Epithelial cell of esophagus (primary cell): ENCODE data around the gene JARID2.

Source experiments
- DNase-seq: peaks from one replicate; pipeline ENCODE4 v3.0.0; 2010; ENCODE audit warnings: low read depth
- H3K4me3 ChIP-seq: 2 replicates; pipeline ENCODE4 v1.5.1; 2011; ENCODE audit warnings: mild to moderate bottlenecking, low read length, control low read depth
- TF ChIP-seq, protein P1 (sequence below): IDR thresholded peaks from 2 replicates; pipeline ENCODE4 v1.5.1; 2011; ENCODE audit warnings: low read depth, mild to moderate bottlenecking, low read length, control low read depth, inconsistent platforms; ENCODE audit not compliant: insufficient read depth; ENCODE audit errors: missing control alignments

JARID2 gene

DNA sequence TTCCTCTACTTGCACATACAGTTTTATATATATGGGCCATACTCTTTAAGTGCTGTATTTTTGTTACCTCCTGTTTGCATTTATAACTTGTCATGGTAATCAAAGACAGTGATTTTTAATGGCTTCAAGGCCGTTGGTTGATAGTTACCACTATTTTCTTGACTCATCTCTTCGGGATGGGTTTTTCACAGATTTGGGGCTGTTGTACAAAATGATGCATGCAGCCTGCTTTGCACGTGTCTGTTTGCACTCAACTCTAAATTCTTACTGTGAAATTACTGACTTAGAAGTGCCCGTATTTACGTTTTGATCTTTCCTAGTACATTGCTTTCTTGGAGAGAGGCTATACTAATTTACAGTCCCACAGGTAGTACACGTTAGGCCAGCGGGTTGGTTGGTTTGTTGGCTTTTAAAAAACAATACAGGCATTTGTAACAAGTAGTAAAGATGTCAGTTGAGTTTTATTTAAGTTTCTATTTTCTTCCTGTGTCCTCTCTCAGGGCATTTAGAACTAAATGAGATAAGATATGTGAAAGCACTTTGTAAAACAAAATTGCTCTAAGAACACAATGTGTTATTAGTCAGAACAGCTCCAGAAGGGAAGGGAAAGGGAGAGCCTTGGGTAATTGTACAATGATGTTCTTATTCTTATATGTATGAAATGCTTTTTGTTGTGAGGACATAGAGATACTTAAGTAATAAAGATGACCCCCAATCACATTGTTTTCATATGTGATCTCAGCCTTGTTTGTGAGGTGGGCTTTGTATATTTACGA lies 11.7 kb downstream of the JARID2 start:
- DNase-seq: no peak
- TF ChIP-seq, protein P1, sequence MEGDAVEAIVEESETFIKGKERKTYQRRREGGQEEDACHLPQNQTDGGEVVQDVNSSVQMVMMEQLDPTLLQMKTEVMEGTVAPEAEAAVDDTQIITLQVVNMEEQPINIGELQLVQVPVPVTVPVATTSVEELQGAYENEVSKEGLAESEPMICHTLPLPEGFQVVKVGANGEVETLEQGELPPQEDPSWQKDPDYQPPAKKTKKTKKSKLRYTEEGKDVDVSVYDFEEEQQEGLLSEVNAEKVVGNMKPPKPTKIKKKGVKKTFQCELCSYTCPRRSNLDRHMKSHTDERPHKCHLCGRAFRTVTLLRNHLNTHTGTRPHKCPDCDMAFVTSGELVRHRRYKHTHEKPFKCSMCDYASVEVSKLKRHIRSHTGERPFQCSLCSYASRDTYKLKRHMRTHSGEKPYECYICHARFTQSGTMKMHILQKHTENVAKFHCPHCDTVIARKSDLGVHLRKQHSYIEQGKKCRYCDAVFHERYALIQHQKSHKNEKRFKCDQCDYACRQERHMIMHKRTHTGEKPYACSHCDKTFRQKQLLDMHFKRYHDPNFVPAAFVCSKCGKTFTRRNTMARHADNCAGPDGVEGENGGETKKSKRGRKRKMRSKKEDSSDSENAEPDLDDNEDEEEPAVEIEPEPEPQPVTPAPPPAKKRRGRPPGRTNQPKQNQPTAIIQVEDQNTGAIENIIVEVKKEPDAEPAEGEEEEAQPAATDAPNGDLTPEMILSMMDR: no peak
- H3K4me3 ChIP-seq: no peak overlapping the region

DNA sequence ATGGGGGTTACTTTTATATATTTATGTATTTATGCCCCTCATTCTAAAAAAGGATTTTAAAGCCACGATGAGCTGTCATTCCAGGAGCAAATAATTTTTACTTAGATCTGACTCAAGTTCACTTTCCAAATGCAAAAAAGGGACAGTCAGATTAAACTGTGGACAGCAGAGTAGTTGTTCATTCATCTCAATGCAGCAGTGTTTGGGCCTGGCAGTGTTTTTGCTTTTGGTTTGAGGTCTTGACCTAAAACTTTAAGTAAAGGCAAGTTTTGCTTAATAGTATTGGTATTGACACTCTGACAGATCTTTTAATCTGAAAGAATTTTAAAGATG lies 13.9 kb downstream of the JARID2 start:
- DNase-seq: no peak
- TF ChIP-seq, protein P1: no peak
- no peak overlapping the region for H3K4me3 ChIP-seq

DNA sequence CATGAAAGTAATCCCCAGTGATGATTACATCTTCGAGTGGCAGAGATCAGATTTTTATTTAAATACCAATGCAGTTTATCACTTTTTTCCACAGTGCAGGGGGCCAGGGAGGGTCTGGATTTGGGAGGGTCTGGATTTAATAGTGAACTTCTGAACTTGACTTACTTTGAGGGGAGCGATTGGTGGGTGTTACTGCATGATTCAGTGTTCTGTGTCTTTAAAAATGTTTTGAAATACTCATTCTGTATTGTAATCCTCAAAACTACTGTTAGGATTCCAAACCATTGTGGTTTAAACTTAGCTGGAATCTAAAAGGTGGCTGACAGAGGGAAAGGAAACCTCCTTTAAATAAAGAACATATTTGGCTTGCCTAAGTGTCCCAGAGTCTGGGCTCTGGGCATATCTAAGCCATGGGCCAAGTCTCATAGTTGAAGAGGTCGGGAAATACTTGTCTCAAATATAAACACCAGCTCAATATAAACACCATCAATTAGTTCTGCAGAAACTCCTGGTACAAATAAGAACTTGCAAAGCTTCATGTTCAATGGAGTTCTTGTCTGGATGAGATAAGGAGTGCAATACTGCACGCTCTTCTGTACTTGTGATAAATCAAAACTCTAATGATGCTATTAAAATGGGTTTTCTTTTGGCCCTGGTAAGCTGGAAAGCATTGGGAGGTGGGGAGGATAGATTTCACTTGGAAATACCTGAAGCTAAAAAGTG lies 14.4 kb downstream of the JARID2 start:
- DNase-seq: no peak
- no peak overlapping the region for H3K4me3 ChIP-seq
- TF ChIP-seq, protein P1: no peak

DNA sequence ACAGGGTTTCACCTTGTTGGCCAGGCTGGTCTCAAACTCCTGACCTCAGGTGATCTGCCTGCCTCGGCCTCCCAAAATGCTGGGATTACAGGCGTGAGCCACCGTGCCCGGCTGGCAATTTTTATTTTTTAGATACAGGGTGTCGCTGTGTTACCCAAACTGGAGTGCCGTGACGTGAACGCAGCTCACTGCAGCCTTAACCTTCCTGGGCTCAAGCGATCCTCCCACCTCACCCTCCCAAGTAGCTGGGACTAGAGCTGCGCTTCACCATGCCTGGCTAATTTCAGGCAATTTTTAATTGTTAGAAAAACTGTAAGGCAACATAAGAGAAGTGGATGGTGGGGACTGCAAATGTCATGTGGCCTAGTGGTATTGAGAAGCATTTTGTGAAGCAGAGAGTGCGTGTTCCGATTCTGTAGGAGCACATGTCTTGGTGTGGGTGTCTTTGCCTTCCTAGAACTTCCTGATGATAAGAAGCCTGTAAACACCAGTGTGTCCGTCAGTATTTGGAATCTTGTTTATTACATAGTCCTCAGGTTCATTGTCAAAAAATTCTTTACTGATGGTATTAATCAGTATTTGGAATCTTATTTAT lies 18.0 kb downstream of the JARID2 start:
- TF ChIP-seq, protein P1: no peak
- no peak for DNase-seq
- H3K4me3 ChIP-seq: no peak overlapping the region

DNA sequence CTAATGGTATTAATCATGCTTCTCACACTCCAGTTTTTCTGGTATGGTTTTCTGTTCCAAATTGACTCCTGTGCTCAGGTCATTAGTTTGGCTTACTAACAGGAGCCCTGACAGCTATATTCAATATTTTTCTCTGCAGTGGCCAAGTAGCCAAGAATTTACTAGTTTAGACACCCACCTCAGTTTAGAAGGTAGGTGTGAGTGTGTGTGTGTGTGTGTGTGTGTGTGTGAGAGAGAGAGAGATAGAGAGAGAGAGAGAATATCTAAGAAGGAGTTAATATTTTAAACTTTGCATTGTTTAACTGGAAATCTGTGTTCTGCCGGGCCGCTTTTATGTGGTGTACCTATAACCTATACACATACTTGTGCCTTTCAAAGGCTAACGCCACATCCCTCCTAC lies 18.5 kb downstream of the JARID2 start:
- TF ChIP-seq, protein P1: no peak
- no peak for DNase-seq
- no peak overlapping the region for H3K4me3 ChIP-seq

DNA sequence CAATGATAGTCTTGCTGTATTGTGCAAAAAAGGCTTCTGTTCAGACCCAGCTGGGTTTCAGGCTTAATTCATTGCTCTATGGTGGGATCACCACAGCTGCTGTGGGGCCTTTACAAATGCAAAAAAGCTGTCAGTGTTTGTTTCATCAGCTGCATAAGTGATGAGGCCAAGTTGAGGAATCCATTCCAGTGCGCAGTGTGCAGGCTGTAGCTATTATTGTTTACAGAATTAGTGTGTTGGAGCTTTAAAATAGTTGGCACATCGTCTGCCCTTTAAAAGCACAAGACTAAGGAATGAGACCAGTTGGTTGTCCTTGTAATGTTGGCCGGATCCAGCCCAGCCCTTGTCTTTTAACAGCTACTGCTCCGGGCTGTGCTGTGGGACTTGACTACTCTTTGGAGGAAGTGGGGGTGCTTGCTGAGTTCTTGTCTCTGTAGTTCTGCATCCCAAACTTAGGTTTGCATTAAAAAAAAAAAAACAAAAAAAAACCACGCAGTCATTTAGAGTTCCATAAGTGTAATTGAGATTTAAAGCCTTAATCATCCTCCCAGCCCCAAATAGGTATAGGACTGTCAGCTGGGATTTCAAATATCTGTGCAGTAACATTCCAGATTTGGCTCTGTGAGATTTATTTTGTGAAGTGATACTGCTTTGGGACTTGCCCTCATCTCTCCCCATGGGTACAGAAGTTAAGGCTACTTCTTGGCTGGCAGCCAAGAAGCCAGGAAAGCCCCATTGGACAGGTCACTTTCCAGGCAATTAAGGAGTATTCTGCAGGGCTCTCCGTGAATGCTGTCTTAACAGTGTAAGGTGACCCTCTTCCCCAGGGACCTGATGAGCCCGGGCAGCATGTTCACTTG lies 19.3 kb downstream of the JARID2 start:
- no peak overlapping the region for H3K4me3 ChIP-seq
- DNase-seq: no peak
- TF ChIP-seq, protein P1: no peak
